ENCODE data around the gene RSPH6A.

RSPH6A gene

GRCh38 chr19:45852145-45852750, 37.1 kb upstream of the RSPH6A start:
- Histone ChIP-seq H3K4me1 (ENCODE audit: control insufficient read depth in 1 of 2, insufficient read depth in 2 of 2, low read length in 2 of 2) (no peaks in the 10 kb centered on the region), H3K9me3 (ENCODE audit: control insufficient read depth in 1 of 2, low read length in 2 of 2) (no peaks in the 10 kb centered on the region), H3K27me3 (ENCODE audit: control insufficient read depth in 1 of 2, insufficient read depth in 2 of 2, low read length in 2 of 2) (no peaks in the 10 kb centered on the region), H3K27ac (ENCODE audit: low read depth, low read length) (no peak overlapping the region), H3K36me3 (ENCODE audit: control insufficient read depth in 1 of 2, insufficient read depth in 2 of 2, low read length in 2 of 2) (peaks cover 48 to 66% of the 10 kb centered on the region in 2 donors), H3K4me3 (ENCODE audit: low read depth in 1 of 2, low read length in 2 of 2) (no peak overlapping the region), H3K9ac (ENCODE audit: low read depth in 1 of 2, low read length in 2 of 2) (no peak overlapping the region)

GRCh38 chr19:45848922-45849321, 33.8 kb upstream of the RSPH6A start:
- no peak overlapping the region for H3K9ac ChIP-seq (ENCODE audit: low read depth in 1 of 2, low read length in 2 of 2)
- no peaks in the 10 kb centered on the region for H3K9me3 ChIP-seq (ENCODE audit: control insufficient read depth in 1 of 2, low read length in 2 of 2)
- H3K4me1 ChIP-seq (ENCODE audit: control insufficient read depth in 1 of 2, insufficient read depth in 2 of 2, low read length in 2 of 2) = no peaks in the 10 kb centered on the region
- H3K27me3 ChIP-seq (ENCODE audit: control insufficient read depth in 1 of 2, insufficient read depth in 2 of 2, low read length in 2 of 2) = no peaks in the 10 kb centered on the region
- H3K36me3 ChIP-seq (ENCODE audit: control insufficient read depth in 1 of 2, insufficient read depth in 2 of 2, low read length in 2 of 2) = peaks cover 47 to 85% of the 10 kb centered on the region in 2 donors
- no peak overlapping the region for H3K27ac ChIP-seq (ENCODE audit: low read depth, low read length)
- H3K4me3 ChIP-seq (ENCODE audit: low read depth in 1 of 2, low read length in 2 of 2) = no peak overlapping the region

GRCh38 chr19:45847663-45848062, 32.6 kb upstream of the RSPH6A start:
- H3K4me3 ChIP-seq (ENCODE audit: low read depth in 1 of 2, low read length in 2 of 2) = no peak overlapping the region
- H3K9me3 ChIP-seq (ENCODE audit: control insufficient read depth in 1 of 2, low read length in 2 of 2) = no peaks in the 10 kb centered on the region
- peaks cover 53 to 85% of the 10 kb centered on the region in 2 donors for H3K36me3 ChIP-seq (ENCODE audit: control insufficient read depth in 1 of 2, insufficient read depth in 2 of 2, low read length in 2 of 2)
- no peaks in the 10 kb centered on the region for H3K27me3 ChIP-seq (ENCODE audit: control insufficient read depth in 1 of 2, insufficient read depth in 2 of 2, low read length in 2 of 2)
- no peaks in the 10 kb centered on the region for H3K4me1 ChIP-seq (ENCODE audit: control insufficient read depth in 1 of 2, insufficient read depth in 2 of 2, low read length in 2 of 2)
- H3K27ac ChIP-seq (ENCODE audit: low read depth, low read length) = no peak overlapping the region
- H3K9ac ChIP-seq (ENCODE audit: low read depth in 1 of 2, low read length in 2 of 2) = no peak overlapping the region

- H3K36me3 ChIP-seq (ENCODE audit: control insufficient read depth in 1 of 2, insufficient read depth in 2 of 2, low read length in 2 of 2) = peaks cover 34 to 75% of the 10 kb centered on the region in 2 donors
Measured at GRCh38 chr19:45842198-45842597, 27.1 kb upstream of the RSPH6A start.

GRCh38 chr19:45834970-45835369, 19.9 kb upstream of the RSPH6A start:
- Histone ChIP-seq H3K9ac (ENCODE audit: low read depth in 1 of 2, low read length in 2 of 2) (no peak overlapping the region), H3K4me1 (ENCODE audit: control insufficient read depth in 1 of 2, insufficient read depth in 2 of 2, low read length in 2 of 2) (no peaks in the 10 kb centered on the region), H3K27me3 (ENCODE audit: control insufficient read depth in 1 of 2, insufficient read depth in 2 of 2, low read length in 2 of 2) (no peaks in the 10 kb centered on the region), H3K27ac (ENCODE audit: low read depth, low read length) (no peak overlapping the region), H3K9me3 (ENCODE audit: control insufficient read depth in 1 of 2, low read length in 2 of 2) (peaks cover 0 to 4% of the 10 kb centered on the region in 2 donors), H3K36me3 (ENCODE audit: control insufficient read depth in 1 of 2, insufficient read depth in 2 of 2, low read length in 2 of 2) (peaks cover 41 to 71% of the 10 kb centered on the region in 2 donors), H3K4me3 (ENCODE audit: low read depth in 1 of 2, low read length in 2 of 2) (no peak overlapping the region)

More at GRCh38 chr19:45842198-45842597, 27.1 kb upstream of the RSPH6A start:
- Histone ChIP-seq H3K4me3 (ENCODE audit: low read depth in 1 of 2, low read length in 2 of 2) (no peak overlapping the region), H3K27me3 (ENCODE audit: control insufficient read depth in 1 of 2, insufficient read depth in 2 of 2, low read length in 2 of 2) (no peaks in the 10 kb centered on the region), H3K4me1 (ENCODE audit: control insufficient read depth in 1 of 2, insufficient read depth in 2 of 2, low read length in 2 of 2) (no peaks in the 10 kb centered on the region), H3K9ac (ENCODE audit: low read depth in 1 of 2, low read length in 2 of 2) (no peak overlapping the region), H3K9me3 (ENCODE audit: control insufficient read depth in 1 of 2, low read length in 2 of 2) (peaks cover 0 to 4% of the 10 kb centered on the region in 2 donors), H3K27ac (ENCODE audit: low read depth, low read length) (no peak overlapping the region)

- H3K4me1 ChIP-seq (ENCODE audit: control insufficient read depth in 1 of 2, insufficient read depth in 2 of 2, low read length in 2 of 2) = peaks cover 0 to 10% of the 10 kb centered on the region in 2 donors
- no peaks in the 10 kb centered on the region for H3K27me3 ChIP-seq (ENCODE audit: control insufficient read depth in 1 of 2, insufficient read depth in 2 of 2, low read length in 2 of 2)
- peaks cover 68 to 86% of the 10 kb centered on the region in 2 donors for H3K36me3 ChIP-seq (ENCODE audit: control insufficient read depth in 1 of 2, insufficient read depth in 2 of 2, low read length in 2 of 2)
- no peaks in the 10 kb centered on the region for H3K9me3 ChIP-seq (ENCODE audit: control insufficient read depth in 1 of 2, low read length in 2 of 2)
- H3K4me3 ChIP-seq (ENCODE audit: low read depth in 1 of 2, low read length in 2 of 2) = no peak overlapping the region
- H3K27ac ChIP-seq (ENCODE audit: low read depth, low read length) = no peak overlapping the region
- no peak overlapping the region for H3K9ac ChIP-seq (ENCODE audit: low read depth in 1 of 2, low read length in 2 of 2)
Measured at GRCh38 chr19:45828945-45829344, 13.8 kb upstream of the RSPH6A start.

- peaks cover 70 to 87% of the 10 kb centered on the region in 2 donors for H3K36me3 ChIP-seq (ENCODE audit: control insufficient read depth in 1 of 2, insufficient read depth in 2 of 2, low read length in 2 of 2)
- H3K4me3 ChIP-seq (ENCODE audit: low read depth in 1 of 2, low read length in 2 of 2) = no peak overlapping the region
- no peak overlapping the region for H3K27ac ChIP-seq (ENCODE audit: low read depth, low read length)
- H3K9me3 ChIP-seq (ENCODE audit: control insufficient read depth in 1 of 2, low read length in 2 of 2) = no peaks in the 10 kb centered on the region
- H3K27me3 ChIP-seq (ENCODE audit: control insufficient read depth in 1 of 2, insufficient read depth in 2 of 2, low read length in 2 of 2) = no peaks in the 10 kb centered on the region
- no peak overlapping the region for H3K9ac ChIP-seq (ENCODE audit: low read depth in 1 of 2, low read length in 2 of 2)
- peaks cover 0 to 10% of the 10 kb centered on the region in 2 donors for H3K4me1 ChIP-seq (ENCODE audit: control insufficient read depth in 1 of 2, insufficient read depth in 2 of 2, low read length in 2 of 2)
Measured at GRCh38 chr19:45828523-45828922, 13.4 kb upstream of the RSPH6A start.

GRCh38 chr19:45827459-45828093, 12.5 kb upstream of the RSPH6A start:
- Histone ChIP-seq H3K4me3 (ENCODE audit: low read depth in 1 of 2, low read length in 2 of 2) (no peak overlapping the region), H3K36me3 (ENCODE audit: control insufficient read depth in 1 of 2, insufficient read depth in 2 of 2, low read length in 2 of 2) (peaks cover 78 to 95% of the 10 kb centered on the region in 2 donors), H3K9ac (ENCODE audit: low read depth in 1 of 2, low read length in 2 of 2) (no peak overlapping the region), H3K27me3 (ENCODE audit: control insufficient read depth in 1 of 2, insufficient read depth in 2 of 2, low read length in 2 of 2) (no peaks in the 10 kb centered on the region), H3K4me1 (ENCODE audit: control insufficient read depth in 1 of 2, insufficient read depth in 2 of 2, low read length in 2 of 2) (peaks cover 0 to 10% of the 10 kb centered on the region in 2 donors), H3K9me3 (ENCODE audit: control insufficient read depth in 1 of 2, low read length in 2 of 2) (no peaks in the 10 kb centered on the region), H3K27ac (ENCODE audit: low read depth, low read length) (no peak overlapping the region)

GRCh38 chr19:45826934-45827333, 11.8 kb upstream of the RSPH6A start:
- Histone ChIP-seq H3K9ac (ENCODE audit: low read depth in 1 of 2, low read length in 2 of 2) (no peak overlapping the region), H3K9me3 (ENCODE audit: control insufficient read depth in 1 of 2, low read length in 2 of 2) (no peaks in the 10 kb centered on the region), H3K36me3 (ENCODE audit: control insufficient read depth in 1 of 2, insufficient read depth in 2 of 2, low read length in 2 of 2) (peaks cover 78 to 92% of the 10 kb centered on the region in 2 donors), H3K27ac (ENCODE audit: low read depth, low read length) (no peak overlapping the region), H3K27me3 (ENCODE audit: control insufficient read depth in 1 of 2, insufficient read depth in 2 of 2, low read length in 2 of 2) (no peaks in the 10 kb centered on the region), H3K4me1 (ENCODE audit: control insufficient read depth in 1 of 2, insufficient read depth in 2 of 2, low read length in 2 of 2) (peaks cover 0 to 10% of the 10 kb centered on the region in 2 donors), H3K4me3 (ENCODE audit: low read depth in 1 of 2, low read length in 2 of 2) (no peak overlapping the region)

GRCh38 chr19:45825917-45826893, 11.1 kb upstream of the RSPH6A start:
- peaks cover 0 to 10% of the 10 kb centered on the region in 2 donors for H3K4me1 ChIP-seq (ENCODE audit: control insufficient read depth in 1 of 2, insufficient read depth in 2 of 2, low read length in 2 of 2)
- H3K27ac ChIP-seq (ENCODE audit: low read depth, low read length) = no peak overlapping the region
- no peaks in the 10 kb centered on the region for H3K9me3 ChIP-seq (ENCODE audit: control insufficient read depth in 1 of 2, low read length in 2 of 2)
- peaks cover 74 to 92% of the 10 kb centered on the region in 2 donors for H3K36me3 ChIP-seq (ENCODE audit: control insufficient read depth in 1 of 2, insufficient read depth in 2 of 2, low read length in 2 of 2)
- H3K4me3 ChIP-seq (ENCODE audit: low read depth in 1 of 2, low read length in 2 of 2) = no peak overlapping the region
- no peak overlapping the region for H3K9ac ChIP-seq (ENCODE audit: low read depth in 1 of 2, low read length in 2 of 2)
- no peaks in the 10 kb centered on the region for H3K27me3 ChIP-seq (ENCODE audit: control insufficient read depth in 1 of 2, insufficient read depth in 2 of 2, low read length in 2 of 2)
